CD14-positive monocyte (primary cell): ENCODE measurements around the gene HSPA4L. TPM values are rescaled to one million over a fixed set of nuclear protein-coding genes. Genes with fewer than 3 reads are reported as not detected.

ENCODE experiments used
- DNase-seq, 3 donors: peaks; one replicate each; pipeline ENCODE4 v3.0.0-alpha.2; 2011 to 2022
- H2AFZ ChIP-seq: 2 replicates; pipeline ENCODE4 v1.6.0; 2012; ENCODE audit warnings: mild to moderate bottlenecking, low read depth, low read length, inconsistent platforms; ENCODE audit not compliant: insufficient read depth, poor library complexity, severe bottlenecking
- H3K27ac ChIP-seq, 2 donors: 1 replicate in 1 of 2; 2 replicates in 1 of 2; pipeline ENCODE4 v1.5.1; 2012 to 2013; ENCODE audit warnings: low read length in 2 of 2, control low read depth in 1 of 2, inconsistent platforms in 1 of 2, low read depth in 1 of 2, mild to moderate bottlenecking in 1 of 2
- H3K27me3 ChIP-seq, 2 donors: one replicate each; pipeline versions ENCODE4 v1.6.0 to v1.6.1; 2011 to 2013; ENCODE audit warnings: low read length in 2 of 2; ENCODE audit not compliant: control insufficient read depth in 2 of 2, insufficient read depth in 2 of 2
- H3K36me3 ChIP-seq, 2 donors: replicated peaks in 1 of 2; 1 replicate in 1 of 2; 2 replicates in 1 of 2; pipeline versions ENCODE4 v1.5.1 to v1.6.1; 2012 to 2013; ENCODE audit warnings: low read length in 2 of 2, control low read depth in 1 of 2, inconsistent platforms in 1 of 2, mild to moderate bottlenecking in 1 of 2; ENCODE audit not compliant: insufficient read depth in 2 of 2, control insufficient read depth in 1 of 2
- H3K4me1 ChIP-seq, 2 donors: 1 replicate in 1 of 2; 2 replicates in 1 of 2; pipeline versions ENCODE4 v1.5.1 to v1.6.1; 2012 to 2013; ENCODE audit warnings: low read length in 2 of 2, control low read depth in 1 of 2, inconsistent platforms in 1 of 2, mild to moderate bottlenecking in 1 of 2, moderate library complexity in 1 of 2; ENCODE audit not compliant: insufficient read depth in 2 of 2, control insufficient read depth in 1 of 2
- H3K4me2 ChIP-seq: replicated peaks from 2 replicates; pipeline ENCODE3; 2012; ENCODE audit warnings: low read length, moderate library complexity, mild to moderate bottlenecking; ENCODE audit not compliant: poor library complexity, severe bottlenecking; ENCODE audit errors: extremely low read depth
- H3K4me3 ChIP-seq, 3 experiments: fragments of 200-600 bp in 1 of 3; sonication (generic) in 1 of 3; replicated peaks in 1 of 3; 1 replicate in 2 of 3; 2 replicates in 1 of 3; pipeline ENCODE4 v1.5.1; 2011 to 2013; ENCODE audit warnings: low read length in 3 of 3, mild to moderate bottlenecking in 3 of 3, control low read depth in 2 of 3, low read depth in 2 of 3, inconsistent platforms in 1 of 3, moderate library complexity in 1 of 3
- H3K79me2 ChIP-seq: 2 replicates; pipeline ENCODE4 v1.6.0; 2012; ENCODE audit warnings: mild to moderate bottlenecking, control low read depth, inconsistent platforms, low read length, moderate library complexity; ENCODE audit not compliant: insufficient read depth
- H3K9ac ChIP-seq: 2 replicates; pipeline ENCODE4 v1.6.0; 2017; ENCODE audit warnings: low read length, mild to moderate bottlenecking; ENCODE audit not compliant: insufficient read depth, poor library complexity, severe bottlenecking
- H3K9me3 ChIP-seq, 2 donors: replicated peaks in 1 of 2; 1 replicate in 1 of 2; 2 replicates in 1 of 2; pipeline versions ENCODE4 v1.5.1 to v1.6.1; 2012 to 2013; ENCODE audit warnings: low read length in 2 of 2, control low read depth in 1 of 2; ENCODE audit not compliant: control insufficient read depth in 1 of 2, insufficient read depth in 1 of 2
- H4K20me1 ChIP-seq: 2 replicates; pipeline ENCODE4 v1.6.0; 2012; ENCODE audit warnings: mild to moderate bottlenecking, low read length, control low read depth, moderate library complexity; ENCODE audit not compliant: insufficient read depth
- H3K27ac Mint-ChIP-seq, 7 donors: one replicate each; pipeline ENCODE4 v1.8.0; 2020; ENCODE audit warnings: mild to moderate bottlenecking in 7 of 7, mixed read lengths in 7 of 7, moderate library complexity in 6 of 7, inconsistent platforms in 2 of 7
- H3K27me3 Mint-ChIP-seq, 3 donors: one replicate each; pipeline ENCODE4 v1.8.0; 2021 to 2022; ENCODE audit warnings: low read depth in 3 of 3, mild to moderate bottlenecking in 3 of 3, mixed read lengths in 3 of 3, moderate library complexity in 3 of 3, inconsistent platforms in 1 of 3
- H3K36me3 Mint-ChIP-seq, 2 donors: one replicate each; pipeline ENCODE4 v1.8.0; 2020; ENCODE audit warnings: mixed read lengths in 2 of 2, inconsistent platforms in 1 of 2, mild to moderate bottlenecking in 1 of 2
- H3K4me1 Mint-ChIP-seq: one replicate; pipeline ENCODE4 v1.8.0; 2020; ENCODE audit warnings: mild to moderate bottlenecking, mixed read lengths
- H3K4me3 Mint-ChIP-seq, 2 donors: one replicate each; pipeline ENCODE4 v1.8.0; 2020; ENCODE audit warnings: mild to moderate bottlenecking in 2 of 2, mixed read lengths in 2 of 2, moderate library complexity in 1 of 2
- H3K9me3 Mint-ChIP-seq, 7 donors: one replicate each; pipeline ENCODE4 v1.8.0; 2020 to 2022; ENCODE audit warnings: mixed read lengths in 7 of 7, mild to moderate bottlenecking in 6 of 7, moderate library complexity in 6 of 7, inconsistent platforms in 2 of 7
- WGBS: methylation state at CpG from one replicate; pipeline ENCODE4 v1.1.5; 2013; ENCODE audit warnings: missing lambda C conversion rate; ENCODE audit not compliant: insufficient coverage; 5-methylcytosine and 5-hydroxymethylcytosine counted together
- intact Hi-C, 2 donors: fragments of 100-400 bp; cut with micrococcal nuclease; formaldehyde crosslinking; loops; one replicate each; pipeline versions ENCODE4 v1.15.0 to v1.15.1; 2023
- polyA plus RNA-seq, 3 donors: library from polyadenylated mRNA; depleted of rRNA in 1 of 3; unstranded in 2 of 3; stranded (reverse) in 1 of 3; fragments of 300-500 nt in 2 of 3; fragments of >200 nt in 1 of 3; fragmentation: Illumina TruSeq in 2 of 3; gene quantifications; 1 replicate in 2 of 3; 2 replicates in 1 of 3; pipeline ENCODE4 v1.2.3, GENCODE V29; 2012 to 2021
- TF ChIP-seq, protein P1 (sequence below): fragments of 200-600 bp; IDR thresholded peaks from one replicate; pipeline ENCODE4 v1.8.0; 2022; ENCODE audit warnings: antibody characterized with exemption, mild to moderate bottlenecking

The HSPA4L gene
- polyA plus RNA-seq, 3 donors: 0.04 TPM; not detected in 2

DNA sequence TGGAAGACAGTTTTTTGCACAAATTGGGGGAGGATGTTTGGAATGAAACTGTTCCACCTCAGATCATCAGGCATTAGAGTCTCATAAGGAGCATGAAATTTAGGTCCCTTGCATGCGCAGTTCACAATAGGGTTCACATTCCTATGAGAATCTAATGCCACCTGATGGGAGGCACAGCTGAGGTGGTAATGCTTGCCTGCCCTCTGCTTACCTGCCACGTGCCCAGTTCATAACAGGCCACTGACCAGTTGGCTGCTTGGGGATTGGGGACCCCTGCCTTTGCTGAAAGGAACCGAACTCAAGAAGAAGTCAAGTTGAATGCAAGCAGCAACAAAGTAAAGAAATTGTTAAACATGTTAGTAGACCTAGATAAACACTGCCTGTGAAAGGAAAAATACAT lies 4.6 kb upstream of the HSPA4L start:
- no peak overlapping the region for H3K27ac ChIP-seq
- peaks cover 15 to 25% of the 10 kb centered on the region in 2 donors for H3K4me1 ChIP-seq
- no peak overlapping the region for H3K9ac ChIP-seq
- Mint-ChIP-seq H3K27me3 (peaks cover 23 to 36% (median 24%) of the 10 kb centered on the region in 3 donors), H3K4me3 (no peak overlapping the region), H3K36me3 (peaks cover 0 to 5% of the 10 kb centered on the region in 2 donors), H3K4me1 (peaks cover 18% of the 10 kb centered on the region), H3K27ac (peak overlapping the region in 1 of 7 donors; percentile 72), H3K9me3 (peaks cover 0 to 13% (median 4%) of the 10 kb centered on the region in 7 donors)
- peaks cover 17 to 29% of the 10 kb centered on the region in 2 donors for H3K27me3 ChIP-seq
- TF ChIP-seq, protein P1, sequence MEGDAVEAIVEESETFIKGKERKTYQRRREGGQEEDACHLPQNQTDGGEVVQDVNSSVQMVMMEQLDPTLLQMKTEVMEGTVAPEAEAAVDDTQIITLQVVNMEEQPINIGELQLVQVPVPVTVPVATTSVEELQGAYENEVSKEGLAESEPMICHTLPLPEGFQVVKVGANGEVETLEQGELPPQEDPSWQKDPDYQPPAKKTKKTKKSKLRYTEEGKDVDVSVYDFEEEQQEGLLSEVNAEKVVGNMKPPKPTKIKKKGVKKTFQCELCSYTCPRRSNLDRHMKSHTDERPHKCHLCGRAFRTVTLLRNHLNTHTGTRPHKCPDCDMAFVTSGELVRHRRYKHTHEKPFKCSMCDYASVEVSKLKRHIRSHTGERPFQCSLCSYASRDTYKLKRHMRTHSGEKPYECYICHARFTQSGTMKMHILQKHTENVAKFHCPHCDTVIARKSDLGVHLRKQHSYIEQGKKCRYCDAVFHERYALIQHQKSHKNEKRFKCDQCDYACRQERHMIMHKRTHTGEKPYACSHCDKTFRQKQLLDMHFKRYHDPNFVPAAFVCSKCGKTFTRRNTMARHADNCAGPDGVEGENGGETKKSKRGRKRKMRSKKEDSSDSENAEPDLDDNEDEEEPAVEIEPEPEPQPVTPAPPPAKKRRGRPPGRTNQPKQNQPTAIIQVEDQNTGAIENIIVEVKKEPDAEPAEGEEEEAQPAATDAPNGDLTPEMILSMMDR: no peak
- DNase-seq: no peak
- no peak overlapping the region for H2AFZ ChIP-seq
- no peaks in the 10 kb centered on the region for H3K9me3 ChIP-seq
- no peak overlapping the region for H3K4me2 ChIP-seq
- no peak overlapping the region for H3K4me3 ChIP-seq
- no peaks in the 10 kb centered on the region for H4K20me1 ChIP-seq
- no peaks in the 10 kb centered on the region for H3K36me3 ChIP-seq
- no peaks in the 10 kb centered on the region for H3K79me2 ChIP-seq
- intact Hi-C loops: no loop called here
- WGBS: 92% methylated on average over 2 of the region's 3 CpGs

DNA sequence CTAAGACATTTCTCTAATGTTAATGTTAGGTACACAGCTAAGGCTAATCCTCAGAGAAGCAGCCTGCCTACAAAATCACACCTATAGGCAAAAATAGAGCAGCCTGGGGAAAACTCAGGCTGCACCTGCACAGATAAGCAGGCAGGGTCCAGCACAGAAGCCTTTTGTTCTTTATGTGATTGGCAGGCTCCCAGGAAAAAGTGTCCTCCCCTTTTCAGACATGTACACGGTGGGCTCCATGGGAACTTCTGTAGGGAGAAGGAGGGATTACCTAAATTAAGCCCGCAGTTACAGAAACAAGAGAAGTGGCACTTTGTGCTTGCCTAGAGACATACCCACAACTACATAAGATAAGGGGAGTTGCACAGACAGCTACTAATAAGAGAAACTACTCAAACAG lies 4.0 kb upstream of the HSPA4L start:
- H3K4me3 Mint-ChIP-seq: no peak overlapping the region
- no peak overlapping the region for H3K27ac Mint-ChIP-seq
- Histone ChIP-seq H3K36me3 (no peaks in the 10 kb centered on the region), H3K27me3 (peaks cover 19 to 35% of the 10 kb centered on the region in 2 donors), H4K20me1 (no peaks in the 10 kb centered on the region), H3K4me3 (no peak overlapping the region), H3K4me1 (peaks cover 21 to 31% of the 10 kb centered on the region in 2 donors), H3K9ac (no peak overlapping the region), H3K27ac (no peak overlapping the region), H2AFZ (no peak overlapping the region), H3K79me2 (no peaks in the 10 kb centered on the region), H3K9me3 (no peaks in the 10 kb centered on the region), H3K4me2 (no peak overlapping the region)
- H3K9me3 Mint-ChIP-seq: peaks cover 0 to 16% (median 4%) of the 10 kb centered on the region in 7 donors
- DNase-seq: no peak
- intact Hi-C loops: no loop called here
- H3K4me1 Mint-ChIP-seq: peaks cover 24% of the 10 kb centered on the region
- TF ChIP-seq, protein P1: no peak
- H3K27me3 Mint-ChIP-seq: peaks cover 29 to 42% (median 30%) of the 10 kb centered on the region in 3 donors
- H3K36me3 Mint-ChIP-seq: peaks cover 0 to 11% of the 10 kb centered on the region in 2 donors
- WGBS: no CpG with 5 or more reads among the region's 2 CpGs
